Right kidney (tissue), 1 donor: ENCODE results near the gene PCP4L1.
"Not testable (repeated sequence)": the region's sequence is repeated elsewhere in the genome, so short reads cannot be mapped to it uniquely, and the experiment has no call there.

ENCODE experiments used
- DNase-seq: peaks from one replicate; pipeline ENCODE4 v3.0.0-alpha.2; 2016

PCP4L1 gene

DNA sequence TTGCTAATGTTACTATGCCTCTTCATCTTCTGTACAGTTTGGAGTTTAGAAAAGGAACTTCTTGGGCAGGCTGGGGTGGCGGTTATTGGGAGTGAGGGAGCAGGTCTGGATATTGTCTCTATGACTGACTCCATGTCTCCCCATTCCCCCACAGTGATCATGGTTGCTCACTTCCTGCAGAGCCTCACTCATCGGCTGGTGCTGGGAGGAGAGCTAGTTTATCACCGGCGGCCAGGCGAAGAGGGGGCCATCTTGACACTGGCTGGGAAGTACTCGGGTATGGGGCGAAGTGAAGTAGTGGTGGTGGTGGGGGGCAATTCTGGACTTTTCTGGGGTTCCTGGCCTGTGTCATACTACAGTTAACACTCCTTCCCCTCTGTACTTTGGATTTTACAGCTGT, 30.5 kb upstream of the PCP4L1 start:
- DNase-seq = no peak

- no peak for DNase-seq
Measured at GRCh38 chr1:161229896-161230295, 28.6 kb upstream of the PCP4L1 start.

DNA sequence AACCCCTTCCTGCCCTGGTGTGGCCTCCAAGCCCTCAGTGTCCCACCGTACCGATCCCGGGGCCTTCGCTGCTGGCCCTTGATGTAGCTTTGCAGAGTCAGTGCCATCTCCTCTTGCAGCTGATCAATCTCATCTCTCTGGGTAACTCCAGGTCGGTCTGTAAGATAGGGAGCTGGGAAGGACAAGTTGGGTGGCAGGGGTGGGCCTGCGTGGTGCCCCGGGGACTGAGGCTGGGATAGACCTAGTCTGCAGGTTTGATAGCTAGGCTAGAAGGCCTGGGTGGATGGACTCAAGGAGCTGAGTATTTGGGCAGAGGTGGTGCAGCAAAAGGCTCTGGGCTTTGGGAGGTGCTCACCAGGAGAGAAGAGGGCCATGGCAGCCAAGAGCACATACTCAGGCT, 27.8 kb upstream of the PCP4L1 start:
- DNase-seq = no peak

DNA sequence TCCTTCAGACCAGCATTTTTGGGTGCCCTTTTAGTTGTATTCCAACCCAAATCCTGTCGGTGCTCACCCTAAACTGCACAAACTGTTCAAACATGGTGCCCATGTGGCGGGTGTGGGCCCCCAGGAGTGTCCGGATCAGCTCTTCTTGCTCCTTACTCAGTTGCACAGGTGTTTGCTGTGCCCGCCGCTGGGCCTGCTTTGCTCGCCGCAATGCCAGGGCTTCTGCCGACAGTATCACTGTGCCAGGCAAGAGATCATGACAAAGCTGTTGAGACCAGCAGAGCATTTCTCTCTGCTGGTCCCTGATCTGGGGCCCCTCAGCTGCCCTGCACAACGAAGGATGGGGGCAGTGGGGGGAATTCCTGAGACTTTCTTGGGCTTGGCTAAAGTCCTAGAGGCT, 25.4 kb upstream of the PCP4L1 start:
- no peak for DNase-seq

DNA sequence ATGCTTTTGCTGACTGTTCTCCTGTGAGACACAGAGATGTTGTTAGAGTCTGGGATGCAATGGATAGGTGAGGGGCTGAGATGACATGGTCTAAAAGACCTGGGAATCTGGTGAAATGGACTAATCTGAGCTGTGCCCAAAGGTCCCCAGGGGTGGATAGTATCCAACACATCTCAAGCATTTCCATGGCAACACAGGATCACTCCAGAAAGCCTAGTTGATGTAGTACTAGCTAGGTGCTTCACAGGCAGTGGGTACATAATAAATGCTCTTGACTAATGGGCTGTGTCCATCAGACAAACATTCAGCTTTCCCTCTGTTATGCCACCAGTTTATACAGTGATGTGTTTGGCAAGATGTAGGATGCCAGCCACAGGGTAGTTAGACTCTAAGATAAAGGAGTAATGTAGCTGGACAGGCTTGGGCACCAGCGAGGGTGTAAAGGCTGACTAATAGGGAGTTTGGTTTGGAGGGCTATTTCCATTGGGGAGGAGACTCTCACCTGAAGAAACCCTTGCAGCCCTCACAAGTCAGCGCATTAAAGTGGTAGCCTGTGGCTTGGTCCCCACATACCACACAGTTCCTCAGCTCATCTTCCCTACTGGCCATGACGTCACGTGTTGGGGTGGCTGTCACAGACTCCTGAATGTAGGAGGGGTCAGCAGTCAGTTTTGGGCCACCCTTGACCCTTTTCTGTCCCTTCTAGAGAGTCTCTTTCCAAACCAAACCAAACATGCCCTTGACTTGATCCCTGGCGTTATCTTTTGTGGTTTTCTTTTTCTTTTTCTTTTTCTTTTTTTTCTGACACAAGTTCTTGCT, 22.4 kb upstream of the PCP4L1 start:
- no peak for DNase-seq

DNA sequence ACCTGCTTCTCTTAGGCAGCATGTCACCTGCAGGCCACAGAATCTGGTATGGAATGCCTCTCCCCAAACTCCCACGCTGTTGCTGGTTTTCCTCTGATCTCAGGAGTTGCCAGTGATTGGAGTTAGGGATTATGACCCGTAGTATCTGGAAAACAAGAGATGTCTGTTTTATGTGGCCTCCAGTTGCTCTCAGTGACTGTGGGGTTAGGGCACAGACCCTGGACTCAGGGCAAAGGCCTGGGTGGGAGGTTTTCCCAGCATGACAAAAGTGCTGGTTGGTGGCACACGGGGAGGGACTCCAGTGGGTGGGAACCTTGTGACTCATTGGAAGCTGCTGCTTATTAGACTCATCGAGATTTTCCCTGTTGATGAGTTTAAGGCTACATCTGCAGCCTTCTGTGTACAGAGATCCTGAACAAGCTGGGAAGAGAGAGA, 20.5 kb upstream of the PCP4L1 start, which contains the start of gene NR1I3:
Gene NR1I3, minus strand, starts transcription at position 165 of the 435 bp plus-strand sequence. CDS start 1,638 bp downstream, outside the sequence.
- DNase-seq = no peak

- no peak for DNase-seq
Measured at GRCh38 chr1:161241682-161242081, 16.9 kb upstream of the PCP4L1 start.

- no peak for DNase-seq
Measured at GRCh38 chr1:161242313-161242712, 16.2 kb upstream of the PCP4L1 start.

DNA sequence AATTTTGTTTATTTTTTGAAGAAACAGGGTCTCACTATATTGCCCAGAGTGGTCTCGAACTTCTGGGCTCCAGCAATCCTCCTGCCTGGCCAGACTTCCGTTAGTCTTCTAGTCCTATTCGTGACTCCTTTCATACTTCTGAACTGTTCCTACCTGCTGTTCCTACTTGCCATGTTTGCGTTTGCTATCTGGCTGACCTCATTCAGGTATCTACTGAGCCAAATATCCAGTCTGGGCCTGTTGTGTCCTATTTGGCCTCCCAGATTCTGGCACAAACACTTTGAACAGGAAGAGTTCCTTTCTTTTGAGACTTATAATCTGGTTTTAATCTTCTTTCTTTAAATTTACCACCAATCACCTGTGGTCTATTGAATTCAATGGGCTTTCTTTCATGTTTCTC, 13.7 kb upstream of the PCP4L1 start:
- no peak for DNase-seq

DNA sequence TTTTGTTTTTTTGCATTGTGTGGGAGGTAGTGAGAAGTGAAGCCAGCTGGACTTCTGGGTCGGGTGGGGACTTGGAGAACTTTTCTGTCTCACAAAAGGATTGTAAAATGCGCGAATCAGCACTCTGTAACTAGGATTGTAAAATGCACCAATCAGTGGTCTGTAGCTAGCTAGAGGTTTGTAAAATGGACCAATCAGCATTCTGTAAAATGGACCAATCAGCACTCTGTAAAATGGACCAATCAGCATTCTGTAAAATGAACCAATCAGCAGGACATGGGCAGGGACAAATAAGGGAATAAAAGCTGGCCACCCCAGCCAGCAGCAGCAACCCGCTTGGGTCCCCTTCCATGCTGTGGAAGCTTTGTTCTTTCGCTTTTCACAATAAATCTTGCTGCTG, 8.4 kb upstream of the PCP4L1 start:
- not testable (repeated sequence) for DNase-seq

- DNase-seq = no peak
Measured at GRCh38 chr1:161250829-161251228, 7.7 kb upstream of the PCP4L1 start.

DNA sequence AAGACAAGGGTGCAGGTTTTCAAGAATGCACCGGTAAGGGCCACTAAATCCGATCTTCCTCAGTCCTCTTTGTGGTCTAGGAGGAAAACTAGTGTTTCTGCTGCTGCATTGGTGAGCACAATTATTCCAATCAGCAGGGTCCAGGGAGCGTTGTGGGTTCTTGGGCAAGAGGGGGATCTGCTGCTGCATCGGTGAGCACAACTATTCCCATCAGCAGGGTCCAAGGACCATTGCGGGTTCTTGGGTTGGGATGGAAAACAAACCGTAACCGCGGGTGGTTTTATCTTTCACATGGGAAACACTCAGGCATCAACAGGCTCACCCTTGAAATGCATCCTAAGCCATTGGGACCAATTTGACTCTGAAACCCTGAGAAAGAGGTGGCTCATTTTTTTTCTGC, 7.0 kb upstream of the PCP4L1 start:
- DNase-seq = no peak

- not testable (repeated sequence) for DNase-seq
Measured at GRCh38 chr1:161255302-161255701, 3.2 kb upstream of the PCP4L1 start.

GRCh38 chr1:161255955-161256520, 2.5 kb upstream of the PCP4L1 start:
- DNase-seq = not testable (repeated sequence)

- DNase-seq = not testable (repeated sequence)
Measured at GRCh38 chr1:161257109-161257508, 1.4 kb upstream of the PCP4L1 start.

DNA sequence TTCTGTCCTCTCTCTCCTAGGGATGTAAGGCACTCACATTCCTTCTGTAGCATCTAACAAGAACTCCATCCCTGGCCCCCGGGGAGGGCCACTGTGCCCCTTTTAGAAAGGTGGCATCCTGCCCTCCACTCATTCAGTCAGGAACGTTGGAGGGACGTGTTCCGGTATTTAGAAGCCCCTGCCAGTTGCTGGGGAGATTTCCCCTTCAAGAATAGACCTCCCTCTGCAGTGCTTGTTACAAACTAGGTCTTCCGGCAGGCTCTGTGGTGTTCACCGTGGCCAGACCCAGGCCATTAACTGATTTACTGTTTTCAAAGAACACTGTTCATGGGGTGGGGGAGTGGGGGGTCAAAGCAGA, 779 bp downstream of the PCP4L1 start:
- no peak for DNase-seq

- no peak for DNase-seq
Measured at GRCh38 chr1:161259765-161260164, 1.2 kb downstream of the PCP4L1 start.

DNA sequence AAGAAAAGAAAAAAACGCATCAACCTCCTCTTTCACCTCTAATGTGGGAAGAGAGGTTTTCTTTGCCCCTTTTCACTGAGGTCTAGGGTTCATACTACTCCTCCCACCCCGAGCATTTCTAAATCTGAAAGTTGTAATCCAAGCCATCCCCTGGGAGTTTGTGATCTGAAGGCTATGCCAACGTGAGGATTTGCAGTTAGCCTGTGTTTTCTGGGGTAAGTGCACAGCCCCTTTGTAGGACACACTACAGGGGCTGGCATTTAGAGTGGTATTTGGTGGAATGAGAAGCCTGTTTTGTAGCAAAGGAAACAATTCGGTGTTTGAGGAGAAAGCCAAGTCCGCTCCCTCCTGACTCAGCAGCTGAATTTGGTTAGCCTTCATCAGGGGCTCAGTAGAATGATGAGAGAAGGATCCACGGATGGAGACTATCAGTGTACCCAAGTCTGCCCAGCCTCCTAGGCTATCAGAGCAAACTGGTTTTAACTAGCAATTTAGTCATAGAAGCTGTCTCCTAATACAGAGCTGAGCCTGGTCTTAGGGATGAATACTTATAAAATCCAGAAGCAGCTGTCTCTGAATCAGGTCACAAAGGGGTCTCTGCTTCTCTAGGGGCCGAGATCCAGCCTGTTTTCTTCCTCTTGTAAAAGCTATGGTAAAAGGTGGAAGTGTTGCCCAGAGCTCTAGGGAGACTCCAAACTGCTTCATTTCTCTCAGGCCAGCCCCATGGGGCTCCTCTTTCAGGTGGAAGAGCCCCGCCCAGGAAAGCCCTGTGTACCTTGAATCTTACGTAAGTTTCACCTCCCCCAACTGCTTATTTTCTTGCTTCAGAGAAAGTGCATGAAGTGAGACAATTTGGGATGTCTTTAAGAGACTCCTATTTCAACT, 2.1 kb downstream of the PCP4L1 start:
- no peak for DNase-seq

DNA sequence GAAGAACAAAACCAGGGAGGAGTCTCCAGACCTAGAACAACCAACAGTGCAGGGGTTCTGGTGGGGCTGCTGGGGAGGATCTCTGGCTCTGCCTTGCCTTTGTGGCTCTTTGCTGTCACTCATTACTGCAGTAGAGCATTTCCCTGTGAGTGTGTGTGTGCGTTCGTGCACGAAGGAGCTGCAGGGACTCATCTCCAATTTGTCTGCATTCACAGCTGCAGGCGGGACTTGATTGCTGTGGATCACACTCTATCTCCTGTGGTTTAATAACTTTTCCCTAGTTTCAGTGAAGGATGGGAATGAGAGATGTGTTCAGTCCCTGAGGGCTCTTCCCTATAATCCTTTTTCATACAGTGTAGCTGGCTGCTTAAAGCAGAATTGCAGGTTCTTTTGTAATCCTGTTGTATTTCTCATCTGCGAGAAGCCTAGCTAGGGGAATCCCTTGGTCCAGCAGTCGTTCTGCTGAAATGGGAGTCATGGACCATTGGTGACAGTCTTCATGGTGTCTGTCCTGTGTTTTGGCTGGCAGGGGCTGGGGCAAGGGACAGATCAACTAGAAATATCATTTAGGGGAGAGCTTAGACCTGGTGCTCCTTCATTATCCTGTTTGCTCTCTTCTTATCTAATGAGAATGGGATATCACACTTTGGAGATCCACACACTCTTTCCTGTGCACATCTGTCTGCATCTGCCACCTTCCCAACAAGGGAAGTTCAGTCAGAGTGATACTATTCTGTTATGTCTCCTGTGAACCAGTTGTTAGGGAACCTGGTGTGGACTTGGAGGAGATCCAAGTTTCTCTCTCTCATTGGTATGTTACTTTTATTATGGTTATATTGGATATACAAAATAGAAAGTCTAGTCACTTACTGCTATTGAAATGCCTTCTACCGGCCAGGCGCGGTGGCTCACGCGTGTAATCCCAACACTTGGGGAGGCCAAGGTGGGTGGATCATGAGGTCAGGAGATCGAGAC, 3.0 kb downstream of the PCP4L1 start:
- no peak for DNase-seq

DNA sequence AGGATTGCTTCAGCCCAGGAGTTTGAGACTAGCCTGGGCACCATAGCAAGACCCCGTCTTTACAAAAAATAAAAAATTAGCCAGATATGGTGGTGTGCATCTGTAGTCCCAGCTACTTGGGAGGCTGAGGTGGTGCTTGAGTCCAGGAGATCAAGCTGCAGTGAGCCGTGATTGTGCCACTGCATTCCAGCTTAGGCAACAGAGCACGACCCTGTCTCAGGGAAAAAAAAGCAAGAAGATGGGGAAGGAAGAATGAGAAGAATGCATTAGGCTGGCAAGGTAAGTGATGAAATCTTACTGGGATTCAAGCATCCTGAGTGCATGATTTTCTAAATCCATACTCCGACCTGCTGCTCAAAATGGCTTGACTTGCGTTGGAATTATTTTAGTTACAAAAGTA, 6.8 kb downstream of the PCP4L1 start:
- no peak for DNase-seq

GRCh38 chr1:161266202-161266601, 7.7 kb downstream of the PCP4L1 start:
- no peak for DNase-seq

GRCh38 chr1:161266836-161267235, 8.3 kb downstream of the PCP4L1 start:
- DNase-seq = no peak
